ENCODE results near the gene INPP5D.
"Not testable (repeated sequence)": the region's sequence is repeated elsewhere in the genome, so short reads cannot be mapped to it uniquely, and the experiment has no call there.

Gene INPP5D

GRCh38 chr2:233099820-233100191, 39.7 kb downstream of the INPP5D start:
- not testable (repeated sequence) for H3K79me2 ChIP-seq (ENCODE audit: control insufficient read depth, insufficient read depth, low read length, unreplicated experiment); H3K4me1 ChIP-seq (ENCODE audit: control insufficient read depth, insufficient read depth, low read length, unreplicated experiment); H3K27ac ChIP-seq (ENCODE audit: low read depth, low read length); H3K36me3 ChIP-seq (ENCODE audit: insufficient read depth, low read length); H3K4me3 ChIP-seq (ENCODE audit: low read depth, low read length); H2AFZ ChIP-seq (ENCODE audit: low read length, unreplicated experiment)
- peaks cover 13% of the 10 kb centered on the region for H3K27me3 ChIP-seq (ENCODE audit: insufficient read depth, low read length)

DNA sequence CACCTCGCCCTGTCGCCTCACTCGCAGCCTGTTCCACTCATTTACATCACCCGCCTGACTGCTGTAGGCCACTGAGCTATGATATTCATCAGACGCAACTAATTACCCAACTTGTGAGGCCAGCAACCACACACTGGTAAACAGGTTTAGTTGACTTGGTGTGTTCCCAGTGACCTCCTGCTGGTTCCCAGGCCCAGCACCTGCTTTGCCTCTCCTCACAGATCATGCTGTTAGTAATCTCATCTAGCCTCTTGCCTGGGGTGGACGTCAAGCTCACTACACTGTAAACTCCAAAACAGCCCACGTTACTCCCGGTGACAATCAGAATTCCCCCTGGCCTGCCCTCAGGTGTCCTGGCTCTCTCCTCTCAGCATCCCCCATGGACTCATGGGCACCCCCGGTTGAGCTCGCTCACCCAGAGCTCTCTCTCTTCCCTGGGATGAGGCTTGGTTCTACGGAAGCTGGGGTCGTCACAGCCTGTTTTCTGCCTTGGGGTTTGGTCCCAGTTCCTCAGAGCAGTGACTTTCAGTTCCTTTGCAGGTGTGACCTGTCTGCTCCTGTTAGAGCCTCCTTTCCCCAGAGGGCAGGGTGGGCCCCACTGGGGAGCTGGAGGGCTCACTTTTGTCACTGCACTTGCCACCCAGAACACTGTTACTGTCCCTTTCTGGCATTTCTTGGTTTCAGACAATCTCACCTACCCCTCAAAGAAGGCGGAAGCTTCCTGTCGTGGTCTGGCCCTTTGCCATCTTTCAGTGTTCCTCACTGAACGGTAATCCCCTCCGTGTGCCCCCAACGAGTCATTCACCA, 40.3 kb downstream of the INPP5D start:
- H3K27me3 ChIP-seq (ENCODE audit: insufficient read depth, low read length), result peaks cover 14% of the 10 kb centered on the region

GRCh38 chr2:233101141-233101540, 41.0 kb downstream of the INPP5D start:
- Histone ChIP-seq H3K4me3 (ENCODE audit: low read depth, low read length) (no peak overlapping the region), H3K4me1 (ENCODE audit: control insufficient read depth, insufficient read depth, low read length, unreplicated experiment) (no peaks in the 10 kb centered on the region), H3K27me3 (ENCODE audit: insufficient read depth, low read length) (peaks cover 17% of the 10 kb centered on the region), H3K27ac (ENCODE audit: low read depth, low read length) (no peak overlapping the region), H3K79me2 (ENCODE audit: control insufficient read depth, insufficient read depth, low read length, unreplicated experiment) (no peaks in the 10 kb centered on the region), H3K36me3 (ENCODE audit: insufficient read depth, low read length) (no peaks in the 10 kb centered on the region), H2AFZ (ENCODE audit: low read length, unreplicated experiment) (no peak overlapping the region)

More for the DNA sequence above, 40.3 kb downstream of the INPP5D start:
- H3K79me2 ChIP-seq (ENCODE audit: control insufficient read depth, insufficient read depth, low read length, unreplicated experiment), result no peaks in the 10 kb centered on the region
- no peaks in the 10 kb centered on the region for H3K36me3 ChIP-seq (ENCODE audit: insufficient read depth, low read length)
- H2AFZ ChIP-seq (ENCODE audit: low read length, unreplicated experiment), result no peak overlapping the region
- H3K4me1 ChIP-seq (ENCODE audit: control insufficient read depth, insufficient read depth, low read length, unreplicated experiment), result no peaks in the 10 kb centered on the region
- H3K4me3 ChIP-seq (ENCODE audit: low read depth, low read length), result no peak overlapping the region
- H3K27ac ChIP-seq (ENCODE audit: low read depth, low read length), result no peak overlapping the region

DNA sequence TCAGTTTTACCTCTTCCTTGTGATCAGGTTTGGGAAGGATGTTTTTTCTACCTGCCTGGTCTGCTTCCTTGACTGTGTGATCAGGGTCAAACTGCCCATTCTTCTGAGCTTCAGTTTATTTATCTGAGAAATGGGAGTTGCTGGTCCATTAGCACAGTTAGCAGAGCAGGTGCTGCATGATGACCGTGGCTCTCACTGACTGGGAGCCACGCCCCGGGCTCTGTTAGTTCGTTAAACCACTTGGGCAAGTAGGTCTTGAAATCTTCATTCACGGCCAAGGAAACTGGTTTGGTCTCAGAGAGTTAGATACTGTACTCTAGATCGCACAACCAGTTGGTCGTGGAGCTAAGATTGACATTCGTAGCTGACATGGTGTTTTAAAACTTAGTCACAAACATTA, 41.7 kb downstream of the INPP5D start:
- Histone ChIP-seq H2AFZ (ENCODE audit: low read length, unreplicated experiment) (no peak overlapping the region), H3K36me3 (ENCODE audit: insufficient read depth, low read length) (no peaks in the 10 kb centered on the region), H3K4me3 (ENCODE audit: low read depth, low read length) (no peak overlapping the region), H3K27ac (ENCODE audit: low read depth, low read length) (no peak overlapping the region), H3K4me1 (ENCODE audit: control insufficient read depth, insufficient read depth, low read length, unreplicated experiment) (no peaks in the 10 kb centered on the region), H3K79me2 (ENCODE audit: control insufficient read depth, insufficient read depth, low read length, unreplicated experiment) (no peaks in the 10 kb centered on the region), H3K27me3 (ENCODE audit: insufficient read depth, low read length) (peaks cover 19% of the 10 kb centered on the region)

DNA sequence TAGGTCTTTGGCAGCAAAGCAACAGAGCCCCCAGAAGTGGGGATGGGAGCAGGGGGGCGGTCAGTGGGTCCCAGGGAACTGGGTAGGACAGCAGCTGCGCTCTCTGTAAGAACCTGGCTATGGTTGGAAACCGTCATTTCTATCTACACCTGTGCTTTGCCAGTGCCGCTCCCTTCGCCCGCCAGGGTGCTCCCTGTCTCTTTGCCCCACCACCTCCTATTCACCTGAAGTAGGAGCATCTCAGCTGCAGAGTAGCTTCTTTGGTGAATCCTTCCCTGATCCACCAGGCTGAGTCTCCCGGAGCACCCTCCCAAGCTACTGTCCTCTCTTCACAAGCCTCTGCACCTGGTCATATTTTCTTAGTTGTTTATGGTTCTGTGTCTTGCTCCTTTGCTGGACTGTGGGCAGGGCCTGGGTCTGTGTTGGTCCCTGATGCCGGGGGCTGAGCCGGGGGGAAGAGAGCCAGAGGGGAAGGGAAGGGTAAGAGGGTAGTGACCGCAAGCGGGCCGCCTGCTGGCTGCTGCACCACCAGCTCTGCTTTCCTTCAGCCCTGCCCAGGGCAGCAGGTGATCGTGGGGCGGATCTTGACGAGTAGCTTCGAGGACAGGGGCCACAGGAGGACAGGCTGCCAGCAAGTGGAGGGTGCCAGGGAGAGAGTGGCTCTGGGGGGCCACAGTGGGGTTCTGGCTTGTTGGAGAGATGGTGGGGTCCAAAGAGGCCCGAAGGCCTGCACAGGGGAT, 45.2 kb downstream of the INPP5D start:
- Histone ChIP-seq H3K27me3 (ENCODE audit: insufficient read depth, low read length) (peaks cover 38% of the 10 kb centered on the region), H3K4me3 (ENCODE audit: low read depth, low read length) (no peak overlapping the region), H3K4me1 (ENCODE audit: control insufficient read depth, insufficient read depth, low read length, unreplicated experiment) (no peaks in the 10 kb centered on the region), H3K79me2 (ENCODE audit: control insufficient read depth, insufficient read depth, low read length, unreplicated experiment) (no peaks in the 10 kb centered on the region), H3K36me3 (ENCODE audit: insufficient read depth, low read length) (no peaks in the 10 kb centered on the region), H3K27ac (ENCODE audit: low read depth, low read length) (no peak overlapping the region), H2AFZ (ENCODE audit: low read length, unreplicated experiment) (no peak overlapping the region)

DNA sequence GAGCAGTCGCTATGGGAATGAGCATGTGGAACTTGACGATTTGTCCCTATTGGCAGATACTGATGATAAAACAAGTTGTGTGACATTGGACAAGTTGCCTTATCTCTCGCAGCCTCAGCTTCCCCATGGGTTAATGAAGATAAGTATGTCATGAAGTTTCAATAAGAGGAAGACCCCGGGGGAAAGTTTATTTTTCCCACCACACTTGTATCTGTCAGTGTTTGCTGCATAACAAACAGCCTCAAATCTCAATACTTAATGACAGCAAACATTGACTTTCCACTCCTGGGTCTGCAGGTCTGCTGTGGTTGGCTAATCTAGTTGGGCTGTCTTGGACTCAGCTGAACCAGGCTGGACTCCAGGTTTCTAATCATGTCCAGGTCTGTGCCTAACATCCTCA, 45.8 kb downstream of the INPP5D start:
- Histone ChIP-seq H3K27me3 (ENCODE audit: insufficient read depth, low read length) (peaks cover 38% of the 10 kb centered on the region), H3K4me3 (ENCODE audit: low read depth, low read length) (no peak overlapping the region), H2AFZ (ENCODE audit: low read length, unreplicated experiment) (no peak overlapping the region), H3K27ac (ENCODE audit: low read depth, low read length) (no peak overlapping the region), H3K4me1 (ENCODE audit: control insufficient read depth, insufficient read depth, low read length, unreplicated experiment) (no peaks in the 10 kb centered on the region), H3K79me2 (ENCODE audit: control insufficient read depth, insufficient read depth, low read length, unreplicated experiment) (no peaks in the 10 kb centered on the region), H3K36me3 (ENCODE audit: insufficient read depth, low read length) (no peaks in the 10 kb centered on the region)

DNA sequence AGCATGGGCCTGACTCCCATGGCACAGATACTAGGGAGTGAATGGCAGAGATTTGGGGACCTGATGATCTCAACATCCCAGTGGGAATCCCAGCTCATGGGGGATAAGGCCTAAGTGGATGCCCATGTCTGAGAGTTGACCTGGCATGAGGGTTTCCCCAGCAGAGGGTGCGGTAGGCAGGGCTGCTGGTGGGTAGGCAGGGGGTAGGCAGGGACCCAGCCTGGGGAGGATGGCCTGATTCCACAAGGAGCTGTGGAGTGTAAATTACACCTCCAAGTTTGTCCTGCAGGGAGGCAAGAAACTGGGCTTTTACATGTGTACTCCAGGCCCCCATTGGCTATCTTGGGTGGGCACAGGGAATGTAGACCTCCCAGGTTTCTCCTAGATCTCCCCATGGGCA, 46.9 kb downstream of the INPP5D start:
- no peaks in the 10 kb centered on the region for H3K79me2 ChIP-seq (ENCODE audit: control insufficient read depth, insufficient read depth, low read length, unreplicated experiment)

GRCh38 chr2:233107831-233108300, 47.7 kb downstream of the INPP5D start:
- Histone ChIP-seq H2AFZ (ENCODE audit: low read length, unreplicated experiment) (no peak overlapping the region), H3K4me1 (ENCODE audit: control insufficient read depth, insufficient read depth, low read length, unreplicated experiment) (no peaks in the 10 kb centered on the region), H3K27ac (ENCODE audit: low read depth, low read length) (no peak overlapping the region), H3K36me3 (ENCODE audit: insufficient read depth, low read length) (no peaks in the 10 kb centered on the region), H3K79me2 (ENCODE audit: control insufficient read depth, insufficient read depth, low read length, unreplicated experiment) (no peaks in the 10 kb centered on the region), H3K27me3 (ENCODE audit: insufficient read depth, low read length) (peaks cover 39% of the 10 kb centered on the region), H3K4me3 (ENCODE audit: low read depth, low read length) (no peak overlapping the region)

More for the DNA sequence above, 46.9 kb downstream of the INPP5D start:
- Histone ChIP-seq H3K36me3 (ENCODE audit: insufficient read depth, low read length) (no peaks in the 10 kb centered on the region), H3K4me3 (ENCODE audit: low read depth, low read length) (no peak overlapping the region), H3K27me3 (ENCODE audit: insufficient read depth, low read length) (peaks cover 39% of the 10 kb centered on the region), H3K4me1 (ENCODE audit: control insufficient read depth, insufficient read depth, low read length, unreplicated experiment) (no peaks in the 10 kb centered on the region), H2AFZ (ENCODE audit: low read length, unreplicated experiment) (no peak overlapping the region), H3K27ac (ENCODE audit: low read depth, low read length) (no peak overlapping the region)

DNA sequence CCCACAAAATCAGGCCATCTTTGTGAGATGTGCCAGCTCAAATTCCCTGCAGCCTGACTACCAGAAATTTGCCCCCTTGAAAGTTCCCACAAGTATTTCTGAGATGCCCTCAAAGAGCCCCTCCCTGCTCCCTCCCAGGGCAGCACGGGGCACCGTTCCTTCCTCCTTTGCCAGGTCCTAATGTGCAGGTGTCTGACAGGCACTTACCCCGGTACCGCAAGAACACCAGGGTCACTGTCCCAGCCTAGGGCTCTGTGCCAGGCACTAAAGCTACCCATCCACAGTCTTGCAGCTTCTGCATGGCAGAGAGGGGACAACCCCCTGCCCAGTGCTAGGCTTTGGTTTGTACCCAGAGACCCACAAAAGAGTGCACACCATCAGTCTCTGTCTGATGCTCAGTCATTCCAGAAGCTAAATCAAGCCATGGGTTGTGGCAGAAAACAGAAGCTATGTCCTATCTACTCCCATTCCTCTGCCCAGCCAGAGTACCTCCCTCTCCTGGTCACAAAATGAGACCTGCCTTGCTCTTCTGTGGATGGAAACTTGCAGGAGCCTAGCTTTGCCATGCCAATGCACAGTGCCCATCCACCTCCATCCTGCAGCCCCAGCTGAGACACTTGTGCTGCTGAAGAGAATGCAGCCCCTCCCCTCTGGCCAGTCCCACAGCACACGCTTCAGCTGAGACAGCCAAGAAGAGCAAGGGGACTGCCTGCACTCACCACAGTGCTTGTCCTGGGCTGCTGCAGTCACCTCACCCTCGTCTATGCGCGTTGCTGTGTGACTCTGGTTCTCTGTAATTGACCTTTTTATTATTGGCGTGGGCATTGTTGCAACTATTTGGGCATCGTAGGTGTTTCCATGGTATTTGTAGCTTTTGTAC, 48.7 kb downstream of the INPP5D start:
- no peaks in the 10 kb centered on the region for H3K36me3 ChIP-seq (ENCODE audit: insufficient read depth, low read length)
- no peaks in the 10 kb centered on the region for H3K79me2 ChIP-seq (ENCODE audit: control insufficient read depth, insufficient read depth, low read length, unreplicated experiment)
- no peak overlapping the region for H2AFZ ChIP-seq (ENCODE audit: low read length, unreplicated experiment)
- H3K4me3 ChIP-seq (ENCODE audit: low read depth, low read length), result no peak overlapping the region
- no peaks in the 10 kb centered on the region for H3K4me1 ChIP-seq (ENCODE audit: control insufficient read depth, insufficient read depth, low read length, unreplicated experiment)
- peaks cover 39% of the 10 kb centered on the region for H3K27me3 ChIP-seq (ENCODE audit: insufficient read depth, low read length)
- no peak overlapping the region for H3K27ac ChIP-seq (ENCODE audit: low read depth, low read length)

GRCh38 chr2:233111427-233111826, 51.3 kb downstream of the INPP5D start:
- Histone ChIP-seq H3K79me2 (ENCODE audit: control insufficient read depth, insufficient read depth, low read length, unreplicated experiment) (no peaks in the 10 kb centered on the region), H3K27me3 (ENCODE audit: insufficient read depth, low read length) (peaks cover 36% of the 10 kb centered on the region)

More at GRCh38 chr2:233111427-233111826, 51.3 kb downstream of the INPP5D start:
- H3K27ac ChIP-seq (ENCODE audit: low read depth, low read length), result no peak overlapping the region
- no peaks in the 10 kb centered on the region for H3K4me1 ChIP-seq (ENCODE audit: control insufficient read depth, insufficient read depth, low read length, unreplicated experiment)
- no peaks in the 10 kb centered on the region for H3K36me3 ChIP-seq (ENCODE audit: insufficient read depth, low read length)
- H3K4me3 ChIP-seq (ENCODE audit: low read depth, low read length), result no peak overlapping the region
- no peak overlapping the region for H2AFZ ChIP-seq (ENCODE audit: low read length, unreplicated experiment)
